ENCODE data around the gene SERPING1. TPM values are rescaled to one million over a fixed set of nuclear protein-coding genes. Genes with fewer than 3 reads are reported as not detected.

Gene SERPING1
- polyA plus RNA-seq, 1 of the 3 experiments (the other 2 are of a cell fraction) = 4.5 TPM

DNA sequence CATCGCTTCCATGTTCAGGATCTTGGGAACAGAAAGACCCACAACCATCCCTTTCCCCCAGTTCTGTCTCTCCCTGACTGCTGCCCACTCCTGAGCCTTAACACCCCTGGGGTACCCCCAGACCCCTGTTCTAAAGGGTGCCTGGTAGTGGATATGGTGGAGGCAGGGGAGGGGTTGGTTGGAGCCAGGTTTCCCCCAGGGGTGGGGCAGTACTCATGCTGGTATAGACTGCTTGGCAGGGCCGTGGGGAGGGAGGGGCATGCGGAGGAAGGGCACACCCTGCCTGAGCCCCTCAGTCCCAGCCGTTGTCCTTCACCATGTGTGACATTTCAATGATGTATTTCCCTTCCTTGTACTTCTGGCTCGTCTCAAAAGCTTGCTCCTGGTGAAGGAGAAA, 48.2 kb downstream of the SERPING1 start:
- Histone ChIP-seq H3K4me1 (ENCODE audit: control insufficient read depth in 1 of 2, insufficient read depth in 2 of 2, low read depth in 1 of 2, low read length in 1 of 2) (peaks cover 20 to 35% of the 10 kb centered on the region in 2 experiments), H3K27ac (ENCODE audit: low read depth in 2 of 2, low read length in 1 of 2) (no peak overlapping the region), H3K79me2 (ENCODE audit: insufficient read depth) (peaks cover 26% of the 10 kb centered on the region; the same call in 1 of the 2 replicates), H3K9me3 (no peaks in the 10 kb centered on the region), H3K9ac (no peak overlapping the region), H3K36me3 (replicated peaks in 1 of 2; ENCODE audit: control insufficient read depth in 1 of 2, insufficient read depth in 2 of 2, low read length in 1 of 2) (peaks cover 2 to 4% of the 10 kb centered on the region in 2 experiments), H4K20me1 (ENCODE audit: insufficient read depth) (peaks cover 45% of the 10 kb centered on the region), H3K9me2 (no peaks in the 10 kb centered on the region), H3K27me3 (ENCODE audit: insufficient read depth) (no peaks in the 10 kb centered on the region), H3F3A (replicated peaks; ENCODE audit: insufficient read depth) (peaks cover 18% of the 10 kb centered on the region), H2AFZ (ENCODE audit: low read depth) (no peak overlapping the region), H3K4me2 (no peak overlapping the region), H3K4me3 (ENCODE audit: low read depth in 2 of 2, low read length in 1 of 2) (no peak overlapping the region)
- ChIA-PET POLR2A (no interaction called here), CTCF (interaction anchor here (0.9 to 17.7 kb wide), 17 partner anchors 8 to 188 kb away, joined by 3 to 326 read pairs (median 9); partner anchors contain the start of genes CLP1, SLC43A1 and UBE2L6)
- DNase-seq = no peak
- TF ChIP-seq NFIC (IDR thresholded peaks at IDR 0.05; ENCODE audit: borderline replicate concordance) (no peak), EZH2phosphoT487 (IDR thresholded peaks at IDR 0.05; ENCODE audit: borderline replicate concordance, low read depth) (no peak), RAD21 (IDR thresholded peaks at IDR 0.05; ENCODE audit: low read length) (no peak), FOXM1 (IDR thresholded peaks at IDR 0.05; ENCODE audit: low read depth) (no peak)
- TF ChIP-seq, protein P1, sequence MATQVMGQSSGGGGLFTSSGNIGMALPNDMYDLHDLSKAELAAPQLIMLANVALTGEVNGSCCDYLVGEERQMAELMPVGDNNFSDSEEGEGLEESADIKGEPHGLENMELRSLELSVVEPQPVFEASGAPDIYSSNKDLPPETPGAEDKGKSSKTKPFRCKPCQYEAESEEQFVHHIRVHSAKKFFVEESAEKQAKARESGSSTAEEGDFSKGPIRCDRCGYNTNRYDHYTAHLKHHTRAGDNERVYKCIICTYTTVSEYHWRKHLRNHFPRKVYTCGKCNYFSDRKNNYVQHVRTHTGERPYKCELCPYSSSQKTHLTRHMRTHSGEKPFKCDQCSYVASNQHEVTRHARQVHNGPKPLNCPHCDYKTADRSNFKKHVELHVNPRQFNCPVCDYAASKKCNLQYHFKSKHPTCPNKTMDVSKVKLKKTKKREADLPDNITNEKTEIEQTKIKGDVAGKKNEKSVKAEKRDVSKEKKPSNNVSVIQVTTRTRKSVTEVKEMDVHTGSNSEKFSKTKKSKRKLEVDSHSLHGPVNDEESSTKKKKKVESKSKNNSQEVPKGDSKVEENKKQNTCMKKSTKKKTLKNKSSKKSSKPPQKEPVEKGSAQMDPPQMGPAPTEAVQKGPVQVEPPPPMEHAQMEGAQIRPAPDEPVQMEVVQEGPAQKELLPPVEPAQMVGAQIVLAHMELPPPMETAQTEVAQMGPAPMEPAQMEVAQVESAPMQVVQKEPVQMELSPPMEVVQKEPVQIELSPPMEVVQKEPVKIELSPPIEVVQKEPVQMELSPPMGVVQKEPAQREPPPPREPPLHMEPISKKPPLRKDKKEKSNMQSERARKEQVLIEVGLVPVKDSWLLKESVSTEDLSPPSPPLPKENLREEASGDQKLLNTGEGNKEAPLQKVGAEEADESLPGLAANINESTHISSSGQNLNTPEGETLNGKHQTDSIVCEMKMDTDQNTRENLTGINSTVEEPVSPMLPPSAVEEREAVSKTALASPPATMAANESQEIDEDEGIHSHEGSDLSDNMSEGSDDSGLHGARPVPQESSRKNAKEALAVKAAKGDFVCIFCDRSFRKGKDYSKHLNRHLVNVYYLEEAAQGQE (IDR thresholded peaks at IDR 0.05; ENCODE audit: low read depth, low read length) = no peak
- 87% methylated on average over 5 of the region's 5 CpGs for WGBS (ENCODE audit: low lambda C conversion rate)

DNA sequence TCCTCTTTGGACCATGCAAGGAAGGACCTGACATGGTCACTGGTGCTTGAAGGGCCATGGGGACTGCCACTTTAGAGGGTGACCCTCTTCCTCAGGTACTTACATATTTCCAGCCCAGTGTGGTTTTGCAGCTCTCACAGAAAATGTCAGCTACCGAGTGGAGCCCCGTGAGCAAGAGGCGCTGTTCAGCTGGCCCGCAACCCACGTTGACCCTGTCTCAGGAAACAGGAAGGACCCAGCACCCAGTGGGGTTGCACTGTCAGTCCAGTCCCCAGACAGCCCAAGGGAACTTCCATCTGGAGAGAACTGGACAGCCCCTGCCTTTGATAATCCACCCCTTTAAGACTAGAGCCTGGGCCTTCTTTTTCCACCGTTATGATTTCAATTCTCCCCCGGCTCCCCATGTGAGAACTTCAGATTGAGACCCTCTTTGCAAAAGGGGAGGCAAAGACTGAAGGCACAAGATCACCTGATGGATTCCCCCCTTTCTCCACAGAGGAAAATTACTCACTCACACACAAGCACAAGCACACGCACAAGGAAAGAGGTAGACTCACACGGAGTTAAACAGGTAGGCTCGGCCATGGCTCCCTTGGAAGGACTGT, 48.8 kb downstream of the SERPING1 start:
- Histone ChIP-seq H3K9ac (no peak overlapping the region), H4K20me1 (ENCODE audit: insufficient read depth) (peaks cover 39% of the 10 kb centered on the region), H3K27ac (ENCODE audit: low read depth in 2 of 2, low read length in 1 of 2) (no peak overlapping the region), H2AFZ (ENCODE audit: low read depth) (no peak overlapping the region), H3K4me3 (ENCODE audit: low read depth in 2 of 2, low read length in 1 of 2) (no peak overlapping the region), H3K4me2 (no peak overlapping the region), H3K9me2 (no peaks in the 10 kb centered on the region), H3K9me3 (no peaks in the 10 kb centered on the region), H3K79me2 (ENCODE audit: insufficient read depth) (peaks cover 20% of the 10 kb centered on the region; the same call in 1 of the 2 replicates), H3K4me1 (ENCODE audit: control insufficient read depth in 1 of 2, insufficient read depth in 2 of 2, low read depth in 1 of 2, low read length in 1 of 2) (peaks cover 16 to 35% of the 10 kb centered on the region in 2 experiments; a peak in 3 of 4 replicates), H3K27me3 (ENCODE audit: insufficient read depth) (no peaks in the 10 kb centered on the region), H3F3A (replicated peaks; ENCODE audit: insufficient read depth) (peaks cover 21% of the 10 kb centered on the region), H3K36me3 (replicated peaks in 1 of 2; ENCODE audit: control insufficient read depth in 1 of 2, insufficient read depth in 2 of 2, low read length in 1 of 2) (peaks cover 0 to 4% of the 10 kb centered on the region in 2 experiments)
- ChIA-PET POLR2A (interaction anchor here (0.8 kb wide), 1 partner anchor 9 kb away, joined by 3 read pairs; no protein-coding TSS in a partner anchor), CTCF (interaction anchor here (0.9 to 17.7 kb wide), 4 partner anchors 33 to 301 kb away, joined by 3 to 326 read pairs (median 19); partner anchors contain the start of gene UBE2L6)
- no peak for DNase-seq
- 83% methylated on average over 9 of the region's 10 CpGs for WGBS (ENCODE audit: low lambda C conversion rate)
- TF ChIP-seq POLR2AphosphoS5 (IDR thresholded peaks at IDR 0.05; ENCODE audit: low read depth, low read length) (no peak; the same call in 1 of the 2 replicates), ELF1 (IDR thresholded peaks at IDR 0.05) (no peak), RFX5 (IDR thresholded peaks at IDR 0.05; ENCODE audit: low read length) (no peak), TAF1 (IDR thresholded peaks at IDR 0.05; ENCODE audit: borderline replicate concordance, low read depth, low read length) (no peak), NRF1 (IDR thresholded peaks at IDR 0.05; ENCODE audit: low read depth, low read length) (no peak), YY1 (IDR thresholded peaks at IDR 0.05; ENCODE audit: low read depth) (no peak), RCOR1 (IDR thresholded peaks at IDR 0.05; ENCODE audit: low read length) (no peak), TEAD4 (IDR thresholded peaks at IDR 0.05; ENCODE audit: borderline replicate concordance, insufficient read depth) (no peak), TCF12 (IDR thresholded peaks at IDR 0.05) (no peak), FOXJ3 (CRISPR knock-in tag; IDR thresholded peaks at IDR 0.05) (no peak)
- TF ChIP-seq, protein P2, sequence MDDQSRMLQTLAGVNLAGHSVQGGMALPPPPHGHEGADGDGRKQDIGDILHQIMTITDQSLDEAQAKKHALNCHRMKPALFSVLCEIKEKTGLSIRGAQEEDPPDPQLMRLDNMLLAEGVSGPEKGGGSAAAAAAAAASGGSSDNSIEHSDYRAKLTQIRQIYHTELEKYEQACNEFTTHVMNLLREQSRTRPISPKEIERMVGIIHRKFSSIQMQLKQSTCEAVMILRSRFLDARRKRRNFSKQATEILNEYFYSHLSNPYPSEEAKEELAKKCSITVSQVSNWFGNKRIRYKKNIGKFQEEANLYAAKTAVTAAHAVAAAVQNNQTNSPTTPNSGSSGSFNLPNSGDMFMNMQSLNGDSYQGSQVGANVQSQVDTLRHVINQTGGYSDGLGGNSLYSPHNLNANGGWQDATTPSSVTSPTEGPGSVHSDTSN (IDR thresholded peaks at IDR 0.05) = no peak
- TF ChIP-seq, protein P3, sequence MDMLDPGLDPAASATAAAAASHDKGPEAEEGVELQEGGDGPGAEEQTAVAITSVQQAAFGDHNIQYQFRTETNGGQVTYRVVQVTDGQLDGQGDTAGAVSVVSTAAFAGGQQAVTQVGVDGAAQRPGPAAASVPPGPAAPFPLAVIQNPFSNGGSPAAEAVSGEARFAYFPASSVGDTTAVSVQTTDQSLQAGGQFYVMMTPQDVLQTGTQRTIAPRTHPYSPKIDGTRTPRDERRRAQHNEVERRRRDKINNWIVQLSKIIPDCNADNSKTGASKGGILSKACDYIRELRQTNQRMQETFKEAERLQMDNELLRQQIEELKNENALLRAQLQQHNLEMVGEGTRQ (IDR thresholded peaks at IDR 0.05; ENCODE audit: borderline replicate concordance, low read depth, low read length) = no peak
- TF ChIP-seq, protein P4, sequence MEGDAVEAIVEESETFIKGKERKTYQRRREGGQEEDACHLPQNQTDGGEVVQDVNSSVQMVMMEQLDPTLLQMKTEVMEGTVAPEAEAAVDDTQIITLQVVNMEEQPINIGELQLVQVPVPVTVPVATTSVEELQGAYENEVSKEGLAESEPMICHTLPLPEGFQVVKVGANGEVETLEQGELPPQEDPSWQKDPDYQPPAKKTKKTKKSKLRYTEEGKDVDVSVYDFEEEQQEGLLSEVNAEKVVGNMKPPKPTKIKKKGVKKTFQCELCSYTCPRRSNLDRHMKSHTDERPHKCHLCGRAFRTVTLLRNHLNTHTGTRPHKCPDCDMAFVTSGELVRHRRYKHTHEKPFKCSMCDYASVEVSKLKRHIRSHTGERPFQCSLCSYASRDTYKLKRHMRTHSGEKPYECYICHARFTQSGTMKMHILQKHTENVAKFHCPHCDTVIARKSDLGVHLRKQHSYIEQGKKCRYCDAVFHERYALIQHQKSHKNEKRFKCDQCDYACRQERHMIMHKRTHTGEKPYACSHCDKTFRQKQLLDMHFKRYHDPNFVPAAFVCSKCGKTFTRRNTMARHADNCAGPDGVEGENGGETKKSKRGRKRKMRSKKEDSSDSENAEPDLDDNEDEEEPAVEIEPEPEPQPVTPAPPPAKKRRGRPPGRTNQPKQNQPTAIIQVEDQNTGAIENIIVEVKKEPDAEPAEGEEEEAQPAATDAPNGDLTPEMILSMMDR (IDR thresholded peaks at IDR 0.05) = no peak
